ENCODE data around the gene PKLR.

PKLR gene

DNA sequence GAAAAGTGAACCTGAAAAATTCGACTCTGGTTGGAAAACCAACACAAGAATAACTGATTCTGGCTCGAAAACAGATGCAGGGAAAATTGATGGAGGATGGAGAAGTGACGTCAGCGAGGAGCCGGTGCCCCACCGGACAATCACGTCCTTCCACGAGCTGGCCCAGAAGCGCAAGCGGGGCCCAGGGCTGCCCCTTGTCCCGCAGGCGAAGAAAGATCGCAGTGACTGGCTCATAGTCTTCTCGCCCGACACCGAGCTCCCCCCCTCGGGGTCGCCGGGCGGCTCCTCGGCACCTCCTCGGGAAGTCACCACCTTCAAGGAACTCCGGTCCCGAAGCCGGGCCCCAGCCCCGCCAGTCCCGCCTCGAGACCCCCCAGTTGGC is 21.3 kb upstream of the PKLR start:
- peak overlapping the region; percentile 86 for H3K27ac ChIP-seq
- TF ChIP-seq, protein P1, sequence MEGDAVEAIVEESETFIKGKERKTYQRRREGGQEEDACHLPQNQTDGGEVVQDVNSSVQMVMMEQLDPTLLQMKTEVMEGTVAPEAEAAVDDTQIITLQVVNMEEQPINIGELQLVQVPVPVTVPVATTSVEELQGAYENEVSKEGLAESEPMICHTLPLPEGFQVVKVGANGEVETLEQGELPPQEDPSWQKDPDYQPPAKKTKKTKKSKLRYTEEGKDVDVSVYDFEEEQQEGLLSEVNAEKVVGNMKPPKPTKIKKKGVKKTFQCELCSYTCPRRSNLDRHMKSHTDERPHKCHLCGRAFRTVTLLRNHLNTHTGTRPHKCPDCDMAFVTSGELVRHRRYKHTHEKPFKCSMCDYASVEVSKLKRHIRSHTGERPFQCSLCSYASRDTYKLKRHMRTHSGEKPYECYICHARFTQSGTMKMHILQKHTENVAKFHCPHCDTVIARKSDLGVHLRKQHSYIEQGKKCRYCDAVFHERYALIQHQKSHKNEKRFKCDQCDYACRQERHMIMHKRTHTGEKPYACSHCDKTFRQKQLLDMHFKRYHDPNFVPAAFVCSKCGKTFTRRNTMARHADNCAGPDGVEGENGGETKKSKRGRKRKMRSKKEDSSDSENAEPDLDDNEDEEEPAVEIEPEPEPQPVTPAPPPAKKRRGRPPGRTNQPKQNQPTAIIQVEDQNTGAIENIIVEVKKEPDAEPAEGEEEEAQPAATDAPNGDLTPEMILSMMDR (conservative IDR thresholded peaks at IDR 0.05), result no peak

DNA sequence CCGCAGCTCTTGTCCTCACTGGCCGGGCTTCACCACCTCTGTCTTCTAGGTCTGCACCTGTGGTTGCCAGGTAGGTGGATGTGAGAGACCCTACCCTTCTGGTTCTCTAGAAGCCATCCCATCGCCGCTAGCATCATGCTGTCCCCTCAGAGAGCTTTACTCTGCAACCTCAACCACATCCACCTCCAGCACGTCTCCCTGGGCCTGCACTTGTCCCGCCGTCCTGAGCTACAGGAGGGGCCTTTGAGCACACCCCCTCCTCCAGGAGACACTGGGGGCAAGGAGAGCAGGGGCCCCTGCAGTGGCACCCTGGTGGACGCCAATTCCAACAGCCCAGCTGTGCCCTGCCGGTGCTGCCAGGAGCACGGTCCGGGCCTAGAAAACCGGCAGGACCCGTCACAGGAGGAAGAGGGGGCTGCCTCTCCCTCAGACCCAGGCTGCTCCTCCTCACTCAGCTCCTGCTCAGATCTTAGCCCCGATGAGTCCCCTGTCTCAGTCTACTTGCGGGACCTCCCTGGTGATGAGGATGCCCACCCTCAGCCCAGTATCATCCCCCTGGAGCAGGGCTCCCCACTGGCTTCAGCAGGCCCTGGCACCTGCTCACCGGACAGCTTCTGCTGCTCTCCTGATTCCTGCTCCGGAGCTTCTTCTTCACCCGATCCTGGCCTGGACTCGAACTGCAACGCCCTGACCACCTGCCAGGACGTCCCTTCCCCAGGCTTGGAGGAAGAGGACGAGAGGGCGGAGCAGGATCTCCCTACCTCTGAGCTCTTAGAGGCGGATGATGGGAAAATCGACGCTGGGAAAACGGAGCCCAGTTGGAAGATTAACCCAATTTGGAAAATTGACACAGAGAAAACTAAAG is 20.6 kb upstream of the PKLR start:
- peak overlapping the region; percentile 86 for H3K27ac ChIP-seq
- TF ChIP-seq, protein P1 (conservative IDR thresholded peaks at IDR 0.05), result no peak

DNA sequence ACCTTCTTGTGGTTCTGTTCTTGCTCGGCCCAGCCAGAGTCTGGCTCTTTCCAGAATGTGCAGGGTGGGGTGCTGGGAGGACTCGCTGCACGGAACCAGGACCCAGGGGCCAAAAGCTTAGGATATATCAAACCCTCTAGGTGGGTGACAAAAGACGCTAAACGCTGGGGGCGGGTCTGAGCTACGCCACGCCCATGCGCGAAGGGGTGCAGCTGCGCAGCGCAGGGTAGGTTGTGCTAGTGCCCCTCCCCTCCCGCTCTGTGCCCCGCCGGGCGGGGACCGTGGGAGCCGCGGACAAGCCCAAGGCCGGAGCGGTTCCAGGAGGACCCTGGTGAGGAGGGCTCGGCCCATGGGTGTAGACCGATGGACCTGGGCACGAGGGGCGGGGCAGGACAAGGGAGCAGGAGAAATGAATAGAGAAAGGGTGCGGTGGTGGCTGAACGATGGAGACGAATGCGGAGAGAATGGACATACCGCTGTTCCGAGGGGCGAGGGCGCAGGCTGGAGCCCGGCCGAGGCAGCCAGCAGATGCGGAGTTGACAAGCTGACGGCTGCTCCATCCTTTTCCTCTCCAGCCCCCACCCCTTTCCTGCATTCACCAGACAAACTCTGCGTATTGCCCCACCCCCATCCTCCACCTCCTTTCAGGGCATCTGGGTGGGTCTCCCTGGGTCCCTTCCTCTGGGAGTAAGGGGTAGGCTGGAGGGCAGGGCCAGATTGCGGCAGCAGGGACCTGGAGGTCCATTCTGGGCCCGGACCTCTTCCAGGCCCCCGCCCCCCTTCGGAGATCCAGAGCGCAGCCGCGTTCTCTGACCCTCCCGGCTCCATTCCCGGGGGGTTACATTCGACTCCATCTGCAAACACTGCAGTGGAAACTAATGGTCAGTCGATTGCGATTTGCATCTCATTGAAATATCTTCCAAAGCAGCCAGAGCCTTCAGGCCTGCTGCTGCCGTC is 19.7 kb upstream of the PKLR start, which contains the start of gene RUSC1:
Gene RUSC1, plus strand, starts transcription at position 234 of the 957 bp plus-strand sequence. CDS start 880 bp downstream, outside the sequence.
- TF ChIP-seq, protein P1 (conservative IDR thresholded peaks at IDR 0.05), result no peak
- peak within 1 kb of the TSS; percentile 86 for H3K27ac ChIP-seq

DNA sequence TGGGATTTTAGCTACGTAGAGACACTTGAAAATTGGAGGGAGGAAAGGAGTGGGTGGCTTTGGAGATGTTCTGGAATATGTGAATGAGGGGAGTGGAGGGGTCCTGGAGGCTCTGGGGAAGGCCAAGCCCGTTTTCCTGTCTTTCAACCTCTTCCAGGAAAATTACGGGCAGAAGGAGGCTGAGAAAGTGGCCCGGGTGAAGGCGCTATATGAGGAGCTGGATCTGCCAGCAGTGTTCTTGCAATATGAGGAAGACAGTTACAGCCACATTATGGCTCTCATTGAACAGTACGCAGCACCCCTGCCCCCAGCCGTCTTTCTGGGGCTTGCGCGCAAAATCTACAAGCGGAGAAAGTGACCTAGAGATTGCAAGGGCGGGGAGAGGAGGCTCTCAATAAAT is 19.0 kb upstream of the PKLR start:
- TF ChIP-seq, protein P1 (conservative IDR thresholded peaks at IDR 0.05), result no peak
- H3K27ac ChIP-seq, result peak overlapping the region; percentile 86; the same call in 1 of the 2 replicates

DNA sequence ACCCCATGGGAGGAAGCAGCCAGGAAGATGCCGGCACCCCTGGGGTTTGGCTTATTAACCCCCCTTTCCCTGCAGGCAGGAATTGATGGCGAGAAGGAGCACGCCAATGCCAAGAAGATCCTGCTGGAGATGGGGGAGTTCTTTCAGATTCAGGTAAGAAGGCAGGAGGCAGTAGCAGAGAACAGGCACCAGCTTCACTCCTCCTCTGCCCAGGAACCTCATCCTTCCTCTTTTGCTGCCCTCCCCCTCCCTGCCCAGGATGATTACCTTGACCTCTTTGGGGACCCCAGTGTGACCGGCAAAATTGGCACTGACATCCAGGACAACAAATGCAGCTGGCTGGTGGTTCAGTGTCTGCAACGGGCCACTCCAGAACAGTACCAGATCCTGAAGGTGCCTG is 18.3 kb upstream of the PKLR start:
- TF ChIP-seq, protein P1 (conservative IDR thresholded peaks at IDR 0.05), result no peak
- 0 out of 2 replicates have a peak overlapping the region, but pooled peaks have one; percentile 86 for H3K27ac ChIP-seq

DNA sequence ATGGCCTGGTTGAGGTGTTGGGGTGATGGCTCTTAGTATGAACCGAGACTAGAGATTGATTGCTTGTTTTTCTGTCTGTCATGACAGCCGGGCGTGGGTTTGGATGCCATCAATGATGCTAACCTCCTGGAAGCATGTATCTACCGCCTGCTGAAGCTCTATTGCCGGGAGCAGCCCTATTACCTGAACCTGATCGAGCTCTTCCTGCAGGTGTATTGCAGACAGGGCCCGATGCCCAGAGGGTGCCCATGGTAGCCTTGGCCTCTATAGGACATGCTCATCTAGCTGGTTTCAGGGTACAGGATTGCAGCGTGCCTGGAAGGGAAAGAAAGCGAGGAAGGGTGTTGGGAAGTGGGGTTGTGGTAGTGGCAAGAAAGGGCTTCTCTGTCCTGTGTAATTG is 16.8 kb upstream of the PKLR start:
- H3K27ac ChIP-seq, result no peak overlapping the region

More for the DNA sequence above, 16.8 kb upstream of the PKLR start:
- TF ChIP-seq, protein P1 (conservative IDR thresholded peaks at IDR 0.05), result no peak

Measured in VCaP (cell line).